CD4-positive, alpha-beta T cell treated with Interleukin-17A for 4 hours (primary cell): ENCODE data around the gene RPN2.

ENCODE experiments used
- DNase-seq: peaks from one replicate; pipeline ENCODE4 v3.0.0-alpha.2; 2020; ENCODE audit warnings: mixed read lengths

RPN2 gene

DNA sequence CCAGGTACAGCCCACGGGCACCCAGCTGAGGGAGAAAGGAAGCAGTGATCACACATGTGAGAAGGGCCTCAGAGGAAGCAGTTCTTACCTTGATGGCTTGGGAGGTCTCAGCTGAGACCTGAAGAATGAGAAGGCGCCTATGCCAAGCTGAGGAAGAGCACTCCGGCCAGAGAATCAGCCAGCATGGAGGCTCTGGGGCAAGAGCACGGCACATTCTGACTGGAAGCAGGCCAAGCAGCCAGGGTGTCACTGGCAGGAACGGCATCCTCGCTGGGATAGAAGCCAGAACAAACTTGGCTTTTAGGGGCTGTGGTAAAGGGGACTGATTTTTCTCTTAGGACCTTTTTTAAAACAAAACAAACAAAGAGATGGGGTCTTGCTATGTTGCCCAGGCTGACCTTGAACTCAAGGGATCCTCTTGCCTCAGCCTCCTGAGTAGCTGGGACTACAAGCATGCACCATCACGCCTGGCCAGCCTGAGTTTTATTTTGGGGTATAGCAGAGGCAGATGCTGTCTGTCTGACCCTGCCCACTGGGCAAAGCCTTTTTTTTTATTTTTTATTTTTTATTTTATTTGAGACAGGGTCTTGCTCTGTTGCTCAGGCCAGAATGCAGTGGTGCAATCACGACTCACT, 64.9 kb downstream of the RPN2 start:
- DNase-seq = no peak

GRCh38 chr20:37244572-37244957, 65.4 kb downstream of the RPN2 start:
- no peak for DNase-seq

- DNase-seq = no peak
Measured at GRCh38 chr20:37245216-37246150, 66.4 kb downstream of the RPN2 start.

GRCh38 chr20:37246736-37247135, 67.6 kb downstream of the RPN2 start:
- no peak for DNase-seq

DNA sequence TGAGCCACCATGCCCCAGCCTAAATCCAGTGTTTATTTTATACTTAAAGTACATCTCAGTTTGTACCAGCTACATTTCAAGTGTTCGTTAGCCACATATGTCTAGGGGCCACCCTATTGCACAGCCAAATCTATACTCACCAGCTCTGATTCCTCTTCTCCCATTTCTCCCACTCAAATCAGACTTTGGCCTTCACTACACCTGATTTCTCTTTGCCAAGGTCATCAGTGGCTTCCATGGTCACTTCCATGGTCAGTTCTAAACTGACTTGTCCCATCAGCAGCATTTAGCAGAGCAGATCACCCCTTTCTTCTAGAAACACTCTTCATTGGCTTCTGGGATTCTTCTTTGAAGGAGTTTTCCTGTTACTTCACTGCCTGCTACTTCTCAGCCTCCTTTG, 68.4 kb downstream of the RPN2 start:
- no peak for DNase-seq

GRCh38 chr20:37249304-37249703, 70.2 kb downstream of the RPN2 start:
- DNase-seq = no peak

- DNase-seq = no peak
Measured at GRCh38 chr20:37251825-37252477, 72.8 kb downstream of the RPN2 start.

- DNase-seq = no peak
Measured at GRCh38 chr20:37253087-37253486, 74.0 kb downstream of the RPN2 start.

- no peak for DNase-seq
Measured at GRCh38 chr20:37254114-37254878, 75.2 kb downstream of the RPN2 start.

GRCh38 chr20:37256286-37256685, 77.2 kb downstream of the RPN2 start:
- DNase-seq = no peak

DNA sequence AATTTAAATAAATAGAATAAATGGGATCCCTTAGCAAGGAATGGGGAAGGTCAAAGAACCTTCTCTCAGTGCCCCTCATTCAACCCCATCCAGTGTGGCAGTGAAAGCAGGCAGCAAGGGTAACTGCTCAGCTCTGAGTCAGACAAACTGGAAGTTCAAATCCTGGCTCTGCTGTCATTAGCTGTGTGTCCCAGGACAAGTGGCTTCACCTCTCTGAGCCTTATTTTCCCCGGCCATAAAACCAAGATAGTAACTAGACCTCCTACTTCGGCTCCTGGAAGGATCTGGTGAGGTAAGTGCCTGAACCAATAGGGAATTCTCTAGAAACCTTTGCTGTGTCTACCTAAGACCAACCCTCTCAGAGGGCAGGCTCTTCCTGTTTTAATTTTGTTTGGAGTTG, 78.4 kb downstream of the RPN2 start:
- DNase-seq = no peak

DNA sequence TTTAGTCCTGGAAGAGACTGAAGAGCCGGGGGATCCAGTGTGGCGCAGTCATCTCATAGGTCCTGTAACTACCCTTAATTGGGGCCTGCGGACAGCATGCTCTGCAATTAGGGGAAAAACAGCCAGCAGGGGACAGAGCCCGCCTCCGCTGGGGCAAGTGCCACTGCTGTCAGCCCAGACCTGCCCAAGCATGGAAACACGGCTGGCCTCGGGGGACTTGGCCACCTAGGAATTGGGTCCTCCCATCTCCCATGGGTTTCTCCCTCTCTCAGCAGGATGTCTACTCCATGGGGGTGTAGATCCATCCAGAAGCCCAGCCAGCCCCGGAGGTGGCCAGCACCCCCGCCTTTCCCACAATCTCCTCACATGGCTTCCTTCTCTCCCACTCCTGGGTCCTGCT, 78.9 kb downstream of the RPN2 start:
- DNase-seq = no peak

GRCh38 chr20:37259031-37259430, 79.9 kb downstream of the RPN2 start:
- no peak for DNase-seq

DNA sequence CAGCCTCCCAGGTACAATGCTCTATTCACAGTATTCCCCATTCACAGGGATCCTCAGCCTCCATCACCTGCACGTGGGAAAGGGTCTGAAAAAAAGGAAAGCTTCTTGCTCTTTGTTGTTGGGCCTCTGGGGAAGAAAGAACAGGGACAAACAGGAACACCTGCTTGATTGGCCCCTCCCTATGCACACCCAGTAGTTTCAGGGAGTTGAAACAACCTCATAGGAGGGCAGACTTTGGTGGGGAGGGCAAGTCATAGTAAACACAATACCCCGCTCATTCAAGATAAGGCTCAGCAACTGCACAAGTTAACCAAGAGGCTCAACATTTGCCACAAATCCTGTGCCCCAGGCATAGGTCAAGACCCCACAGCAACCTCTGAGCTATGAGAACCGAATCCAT, 80.7 kb downstream of the RPN2 start:
- DNase-seq = no peak

GRCh38 chr20:37260923-37261322, 81.8 kb downstream of the RPN2 start:
- no peak for DNase-seq

DNA sequence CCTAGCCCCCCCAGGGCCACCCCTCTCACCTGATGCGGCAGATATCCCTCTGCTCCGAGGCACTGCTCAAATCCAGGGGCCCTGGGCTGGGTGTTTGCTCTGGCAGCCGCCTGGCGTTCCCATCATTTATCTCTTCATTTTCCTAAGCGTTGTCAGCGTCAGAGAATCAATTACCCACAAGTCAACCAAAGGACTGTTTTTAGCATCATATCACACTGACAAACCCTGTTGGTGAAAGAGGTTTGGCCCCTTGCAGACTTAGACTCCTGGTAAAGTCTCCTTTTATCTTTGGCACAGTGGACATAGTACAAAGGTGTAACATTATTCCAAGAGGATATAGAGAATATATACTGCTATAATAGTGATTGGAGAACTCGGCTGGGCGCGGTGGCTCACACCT, 82.6 kb downstream of the RPN2 start, which contains the start of gene GHRH:
GHRH (minus strand) TSS at position 101 of the 400 bp plus-strand sequence. CDS start 4,925 bp downstream, outside the sequence.
- no peak for DNase-seq

DNA sequence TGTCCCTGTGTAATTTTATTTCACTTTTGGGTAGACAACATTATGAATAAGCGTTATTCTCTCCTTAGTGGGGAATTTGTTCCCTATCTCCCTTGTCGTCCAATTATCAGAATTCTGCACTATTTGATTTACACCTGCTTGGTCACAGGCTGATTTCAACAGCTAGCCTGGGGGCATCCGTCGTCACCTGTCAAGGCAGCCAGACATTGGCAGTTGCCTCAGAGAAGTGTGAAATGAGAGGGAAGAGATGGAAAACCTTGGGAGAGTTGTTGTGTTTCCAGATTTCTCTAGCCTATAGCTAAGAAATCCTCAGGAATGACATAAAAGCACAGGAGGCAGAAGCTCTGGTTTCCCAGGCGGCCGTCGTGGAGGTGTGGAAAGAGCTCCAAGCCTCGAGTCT, 83.4 kb downstream of the RPN2 start:
- DNase-seq = no peak

GRCh38 chr20:37263686-37264085, 84.6 kb downstream of the RPN2 start:
- no peak for DNase-seq

DNA sequence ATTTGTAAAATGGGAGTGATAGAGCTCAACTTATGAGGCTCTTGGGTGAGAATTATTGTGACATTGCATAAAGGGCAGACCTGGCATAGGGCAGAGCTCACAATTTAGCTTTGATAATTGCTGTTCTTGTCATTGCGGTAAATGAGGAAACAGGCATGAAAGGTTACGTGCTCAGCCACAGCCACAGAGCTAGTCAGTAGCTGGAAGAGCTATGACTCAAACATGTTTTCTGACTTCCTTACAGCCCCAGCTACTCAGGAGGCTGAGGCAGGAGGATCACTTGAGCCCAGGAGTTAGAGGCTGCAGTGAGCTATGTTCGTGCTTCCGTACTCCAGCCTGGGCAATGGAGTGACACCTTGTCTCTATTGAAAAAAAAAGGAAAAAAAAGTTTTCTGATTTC, 86.0 kb downstream of the RPN2 start:
- no peak for DNase-seq

- DNase-seq = no peak
Measured at GRCh38 chr20:37266940-37267666, 88.0 kb downstream of the RPN2 start.

DNA sequence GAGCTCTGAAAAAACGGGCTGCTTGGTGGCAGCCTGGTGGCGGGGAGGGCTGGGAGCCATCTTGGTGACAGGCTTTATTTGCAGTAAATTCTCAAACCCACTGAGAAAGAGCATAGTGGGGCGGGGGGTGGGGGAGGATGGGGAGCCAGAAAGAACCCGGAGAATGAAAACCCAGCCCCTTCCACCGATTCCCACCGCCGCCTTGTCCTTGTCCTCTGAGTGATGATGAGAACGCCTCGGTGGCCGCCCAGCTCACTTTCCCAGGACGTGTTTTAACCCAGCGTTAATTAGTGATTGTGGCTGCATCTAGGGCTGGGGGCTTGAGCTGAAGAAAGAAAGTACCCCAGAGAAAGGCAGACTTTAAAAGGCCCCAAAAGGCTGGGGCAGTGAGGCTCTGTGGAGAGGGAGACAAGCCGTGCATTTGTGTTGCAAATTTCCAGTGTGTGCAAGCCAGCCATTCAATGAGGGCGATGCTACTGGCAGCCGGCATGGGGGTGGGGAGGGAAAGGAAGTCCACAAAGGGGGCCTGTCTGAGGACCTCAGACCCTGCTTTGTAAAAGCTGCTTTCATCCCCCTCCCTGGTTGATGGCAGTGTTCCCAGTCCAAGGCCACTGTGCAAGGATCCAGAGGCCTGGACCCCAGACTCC, 88.7 kb downstream of the RPN2 start:
- no peak for DNase-seq
